Kidney tubule cell (primary cell): ENCODE results near the gene PDGFC.

Source experiments
- DNase-seq: peaks from one replicate; pipeline ENCODE4 v3.0.0-alpha.2; 2018; ENCODE audit warnings: low spot score

The PDGFC gene

DNA sequence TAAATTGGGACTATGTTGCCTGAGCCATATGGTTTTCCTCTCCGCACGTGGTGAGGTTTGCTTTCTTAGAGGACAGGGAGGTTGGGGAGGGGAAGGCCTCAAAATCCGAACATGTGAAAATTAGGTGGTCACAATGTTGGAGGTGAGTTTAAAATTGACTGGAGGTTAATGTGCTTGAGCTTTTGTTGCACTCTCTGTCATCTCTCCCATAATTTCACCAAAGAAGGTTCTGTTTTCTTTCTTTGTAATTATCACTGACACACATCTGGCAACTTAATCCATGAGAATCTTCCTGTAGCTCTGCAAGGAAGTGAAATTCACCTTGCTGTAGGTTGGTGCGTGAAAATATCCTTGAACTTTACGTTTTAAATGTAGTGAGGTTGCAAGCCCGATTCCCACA, 225.5 kb downstream of the PDGFC start:
- no peak for DNase-seq

DNA sequence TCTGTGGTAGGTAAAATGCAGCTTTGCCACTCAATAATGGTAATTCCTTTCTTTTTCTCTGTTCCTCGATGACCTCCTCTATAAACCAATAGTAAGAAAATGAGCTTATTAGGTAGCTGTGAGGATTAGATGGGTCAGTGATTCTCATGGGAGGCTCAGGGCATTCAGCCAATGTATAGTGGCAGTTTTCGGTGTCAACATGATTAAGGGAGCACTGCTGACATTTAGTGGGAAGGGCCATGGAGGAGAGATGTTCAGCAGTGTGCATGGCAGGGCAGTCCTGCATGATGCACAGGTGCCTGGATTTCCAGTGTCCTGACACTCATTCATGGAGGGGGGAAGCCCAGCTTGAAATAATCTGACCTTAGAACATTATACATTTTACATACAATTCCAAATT, 232.8 kb downstream of the PDGFC start:
- no peak for DNase-seq

DNA sequence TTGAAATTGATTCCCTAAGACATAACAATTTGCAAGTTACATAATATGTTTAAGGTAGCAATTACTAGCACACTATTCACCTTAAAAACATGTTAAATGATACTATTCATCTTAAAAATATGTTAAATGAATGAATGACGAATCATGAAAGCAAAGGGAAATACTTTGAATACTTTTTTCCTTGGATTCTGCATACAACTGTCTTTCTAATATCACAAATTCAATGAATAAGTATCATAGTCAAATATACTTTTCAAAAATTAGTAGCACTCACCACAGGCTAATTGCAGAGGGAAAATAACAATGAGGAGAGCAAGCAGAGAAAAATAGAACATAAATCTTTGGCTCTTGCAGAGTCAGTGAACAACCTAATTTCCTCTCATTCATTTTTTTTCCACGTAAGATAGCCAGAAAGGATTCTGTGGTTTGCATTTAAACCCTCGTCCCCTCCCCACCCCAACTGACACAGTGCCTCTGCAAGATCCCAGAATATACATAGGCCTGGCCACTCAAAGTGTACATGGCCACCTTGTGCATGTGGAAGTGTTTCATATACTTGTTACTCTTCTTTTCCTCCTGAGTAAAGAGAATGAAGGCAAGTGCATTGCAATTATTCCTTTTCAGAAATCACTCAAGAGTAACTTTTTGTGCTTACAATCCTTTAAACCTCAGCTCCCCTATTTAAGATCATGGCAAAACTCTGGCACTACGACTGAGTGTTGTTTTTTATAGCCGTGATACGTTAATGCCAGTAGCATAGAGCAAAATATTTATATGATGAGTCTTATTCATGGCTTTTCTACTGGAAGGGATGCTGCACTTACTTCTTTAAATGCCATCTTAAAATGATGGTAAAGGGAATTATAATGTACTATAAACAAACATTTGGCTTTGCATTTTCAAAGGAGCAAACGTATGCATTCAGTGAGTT, 236.4 kb downstream of the PDGFC start:
- peak; percentile 45 for DNase-seq

DNA sequence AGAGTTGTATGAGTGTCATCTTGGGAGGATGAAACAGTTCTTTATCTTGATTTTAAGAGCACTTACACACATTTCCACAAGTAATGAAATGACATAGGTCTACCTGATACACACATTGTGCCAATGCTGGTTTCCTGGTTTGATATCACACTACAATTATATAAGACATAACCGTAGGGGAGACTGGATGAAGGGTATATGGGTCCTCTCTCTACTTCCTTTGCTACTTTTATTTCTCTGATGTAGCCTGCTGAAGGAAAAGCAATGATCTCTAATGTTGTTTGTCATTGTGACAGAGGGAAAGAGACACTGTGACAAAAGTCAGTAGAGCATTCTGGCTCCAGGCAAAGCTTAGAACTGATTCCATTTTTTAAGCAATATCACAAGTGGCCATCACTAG, 238.0 kb downstream of the PDGFC start:
- no peak for DNase-seq

DNA sequence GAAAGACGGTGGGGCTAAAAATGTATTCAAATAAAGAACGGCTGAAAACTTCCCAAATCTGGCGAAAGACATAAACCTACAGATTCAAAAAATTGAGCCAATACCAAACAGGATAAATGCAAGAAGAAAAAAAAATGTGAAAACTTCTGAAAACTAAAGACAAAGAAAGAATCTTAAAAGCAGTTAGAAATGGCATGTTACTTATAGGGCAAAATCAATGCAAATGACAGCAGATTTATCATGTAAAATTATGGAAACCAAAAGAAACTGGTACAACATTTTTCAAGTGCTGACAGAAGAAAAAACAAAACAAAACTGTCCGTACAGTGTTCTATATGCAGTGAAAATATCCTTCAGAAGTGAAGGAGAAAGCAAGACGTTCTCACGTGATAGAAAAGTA, 239.0 kb downstream of the PDGFC start:
- DNase-seq = no peak

DNA sequence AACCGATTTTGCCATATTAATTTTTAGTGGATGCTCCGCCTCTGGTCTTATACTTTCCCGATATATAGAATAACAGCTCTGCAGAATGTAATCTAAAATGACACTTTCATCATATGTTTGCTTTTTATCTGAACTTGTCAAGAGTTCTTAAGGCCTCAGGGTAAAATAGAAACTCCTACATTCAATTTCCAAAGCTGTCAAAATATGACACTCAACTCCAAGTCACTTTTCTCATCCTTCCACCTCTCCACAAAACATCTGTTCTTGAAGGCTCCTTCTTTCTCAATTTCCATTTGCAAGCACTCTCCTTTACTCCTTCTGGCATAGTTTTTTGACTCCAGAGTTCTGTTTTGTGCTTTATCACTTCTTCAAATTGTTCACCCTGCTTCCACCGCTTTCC, 242.2 kb downstream of the PDGFC start:
- DNase-seq = no peak

DNA sequence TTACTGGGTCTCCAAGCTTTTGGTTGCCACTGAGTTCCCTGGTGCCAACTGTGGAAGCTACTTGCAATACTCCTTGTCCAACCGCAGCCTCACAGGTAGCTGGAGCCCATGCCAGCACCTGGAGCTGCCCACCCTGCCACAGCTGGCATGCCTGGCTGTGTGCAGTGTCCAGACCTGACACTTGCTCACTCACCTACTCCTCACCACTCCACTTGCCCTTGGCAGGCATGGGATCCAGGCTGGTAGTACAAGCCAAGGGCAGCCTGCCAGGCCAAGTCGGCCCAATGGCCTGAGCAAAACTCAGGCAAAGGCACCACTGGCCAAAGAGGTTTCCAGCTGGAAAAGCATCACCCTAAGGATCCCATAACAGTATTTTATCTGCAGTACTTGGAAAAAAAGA, 246.3 kb downstream of the PDGFC start:
- DNase-seq = no peak

DNA sequence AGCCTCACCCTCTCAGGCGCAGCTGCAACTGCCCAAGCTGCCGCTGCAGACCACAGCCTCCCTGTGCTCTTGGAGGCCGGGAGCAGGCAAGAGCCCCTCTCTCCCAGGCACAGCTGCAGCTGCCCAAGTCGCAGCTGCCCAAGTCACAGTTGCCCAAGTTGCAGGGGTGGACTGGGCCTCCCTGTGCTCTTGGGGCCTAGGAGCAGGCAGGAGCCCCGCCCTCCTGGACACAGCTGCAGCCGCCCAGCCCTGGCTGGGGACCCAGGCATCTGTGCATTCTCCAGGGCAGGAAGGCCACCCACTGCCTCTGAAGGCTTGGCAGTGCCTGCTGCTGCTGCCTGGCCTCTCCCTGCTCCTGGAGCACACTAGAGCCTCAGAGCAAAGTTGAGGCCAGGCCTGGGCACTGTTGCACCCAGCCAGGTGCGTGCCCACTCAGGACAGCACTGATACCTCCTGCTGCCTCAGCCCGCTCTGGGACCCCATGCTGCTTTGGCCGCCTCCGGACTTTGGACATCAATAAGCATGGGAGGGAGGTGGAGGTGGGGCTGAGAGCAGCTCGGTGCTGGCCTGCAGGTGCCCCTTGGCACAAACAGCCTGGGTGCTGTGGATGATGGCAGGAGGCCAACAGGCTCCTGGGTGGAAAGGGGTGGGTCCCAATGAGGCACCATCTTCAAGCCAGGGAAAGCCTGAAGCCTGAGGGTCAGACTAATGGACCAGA, 247.5 kb downstream of the PDGFC start:
- no peak for DNase-seq

DNA sequence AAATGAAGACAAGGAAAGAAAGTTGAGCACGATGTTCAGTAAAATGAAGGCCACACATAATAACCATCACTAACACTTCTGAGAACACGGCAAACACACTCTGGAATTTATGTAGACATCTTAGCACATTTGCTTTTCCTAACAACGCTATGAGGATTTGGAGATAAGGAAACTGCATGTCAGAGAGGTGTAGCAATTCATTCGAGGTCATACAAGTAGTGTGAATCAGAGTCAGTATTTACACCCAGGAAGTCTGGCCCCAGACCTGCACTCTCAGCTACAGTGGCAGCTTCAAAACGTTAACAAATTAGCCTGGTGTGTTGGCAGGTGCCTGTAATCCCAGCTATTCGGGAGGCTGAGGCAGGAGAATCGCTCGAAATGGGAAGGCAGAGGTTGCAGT, 253.4 kb downstream of the PDGFC start:
- DNase-seq = peak; percentile 10

DNA sequence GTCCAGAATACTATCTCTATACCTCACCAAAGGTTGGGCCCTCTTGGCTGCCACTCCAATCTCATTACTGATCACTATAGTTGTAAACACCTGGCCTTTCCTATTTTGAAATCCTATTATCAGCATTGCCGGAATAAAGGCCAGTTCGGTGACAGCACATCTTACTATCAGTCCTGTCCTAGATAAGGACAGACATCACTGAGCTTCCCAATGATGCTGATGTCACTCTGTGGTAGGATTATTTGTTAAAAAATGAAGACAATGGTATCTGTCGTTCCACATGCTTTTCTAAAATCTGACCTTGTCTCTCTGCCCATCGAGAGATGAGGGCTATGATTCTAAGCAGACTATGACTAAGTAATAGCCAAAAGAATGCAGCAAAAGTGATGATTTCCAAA, 260.4 kb downstream of the PDGFC start:
- no peak for DNase-seq
